C4-2B (cell line): ENCODE data around the gene TPM4.

ENCODE experiments used
- H3K27ac ChIP-seq: fragments of 450-650 bp; 2 replicates; pipeline ENCODE4 v1.5.1; 2017
- CTCF ChIP-seq: fragments of 450-650 bp; conservative IDR thresholded peaks from 2 replicates; pipeline ENCODE4 v1.5.1; 2017; ENCODE audit warnings: mild to moderate bottlenecking
- ZFX ChIP-seq: fragments of 450-650 bp; IDR thresholded peaks from 2 replicates; pipeline ENCODE4 v1.6.1; 2017

Gene TPM4

GRCh38 chr19:16095071-16095571 lies 18.8 kb downstream of the TPM4 start:
- TF ChIP-seq ZFX (no peak), CTCF (no peak)
- no peak overlapping the region for H3K27ac ChIP-seq

DNA sequence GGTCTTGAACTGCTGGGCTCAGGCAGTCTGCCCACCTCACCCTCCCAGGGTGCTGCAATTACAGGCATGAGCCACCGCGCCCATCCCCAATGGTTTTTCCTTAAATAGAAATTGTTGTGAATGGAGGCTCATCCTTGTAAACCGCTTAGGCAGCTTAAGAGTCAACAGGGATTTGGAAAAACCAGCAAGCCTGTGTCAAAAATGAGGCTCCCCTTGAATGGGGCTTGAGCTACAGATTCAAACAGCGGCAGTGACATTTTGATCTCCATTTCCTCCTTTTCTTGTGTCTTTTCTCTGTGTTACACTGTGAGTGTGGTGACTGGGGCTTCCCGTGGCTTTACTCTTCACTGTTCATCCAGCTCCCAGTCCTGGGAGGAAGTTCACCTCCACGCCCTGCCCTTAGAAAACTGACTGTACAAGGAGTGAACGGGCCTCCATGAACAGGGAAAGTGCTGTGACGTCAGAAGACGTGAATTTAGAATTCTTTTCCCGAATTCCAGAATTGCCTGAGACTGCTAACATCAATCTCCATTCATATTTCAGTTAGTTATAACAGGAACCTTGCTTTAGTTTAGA lies 20.1 kb downstream of the TPM4 start:
- H3K27ac ChIP-seq = no peak overlapping the region
- no peak for TF ChIP-seq ZFX
- TF ChIP-seq CTCF = no peak

DNA sequence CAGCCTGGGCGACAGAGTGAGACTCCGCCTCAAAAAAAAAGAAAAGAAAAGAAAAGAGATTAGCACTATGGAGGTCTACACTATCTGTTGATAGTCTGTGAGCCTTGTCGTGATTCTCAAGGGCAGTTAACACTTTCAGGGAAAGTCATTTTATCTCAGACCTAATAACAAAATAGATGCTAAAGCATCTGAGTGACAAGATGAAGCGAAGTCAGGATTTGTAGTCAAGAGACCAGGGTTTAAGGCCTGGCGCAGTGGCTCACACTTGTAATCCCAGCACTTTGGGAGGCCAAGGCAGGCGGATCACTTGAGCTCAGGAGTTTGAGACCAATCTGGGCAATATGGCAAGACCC lies 22.1 kb downstream of the TPM4 start:
- no peak for TF ChIP-seq ZFX
- TF ChIP-seq CTCF = no peak
- peak overlapping the region; percentile 61 for H3K27ac ChIP-seq

DNA sequence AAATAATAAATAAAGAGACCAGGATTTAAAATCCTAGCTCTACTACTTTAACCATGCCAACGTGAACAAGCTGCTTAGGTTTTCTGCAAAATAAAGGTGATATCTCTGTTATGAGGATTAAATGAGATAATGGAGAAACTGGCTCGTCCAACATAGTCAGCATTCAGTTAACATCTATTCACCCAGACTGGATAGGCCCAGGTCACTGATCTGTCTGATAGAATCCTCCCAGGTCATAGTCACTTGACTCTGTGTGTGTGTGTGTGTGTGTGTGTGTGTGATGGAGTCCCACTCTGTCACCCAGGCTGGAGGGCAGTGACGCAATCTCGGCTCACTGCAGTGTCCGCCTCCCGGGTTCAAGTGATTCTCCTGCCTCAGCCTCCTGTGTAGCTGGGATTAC lies 22.5 kb downstream of the TPM4 start:
- peak overlapping the region; percentile 16; the same call in 1 of the 2 replicates for H3K27ac ChIP-seq
- no peak for TF ChIP-seq ZFX
- TF ChIP-seq CTCF = no peak

DNA sequence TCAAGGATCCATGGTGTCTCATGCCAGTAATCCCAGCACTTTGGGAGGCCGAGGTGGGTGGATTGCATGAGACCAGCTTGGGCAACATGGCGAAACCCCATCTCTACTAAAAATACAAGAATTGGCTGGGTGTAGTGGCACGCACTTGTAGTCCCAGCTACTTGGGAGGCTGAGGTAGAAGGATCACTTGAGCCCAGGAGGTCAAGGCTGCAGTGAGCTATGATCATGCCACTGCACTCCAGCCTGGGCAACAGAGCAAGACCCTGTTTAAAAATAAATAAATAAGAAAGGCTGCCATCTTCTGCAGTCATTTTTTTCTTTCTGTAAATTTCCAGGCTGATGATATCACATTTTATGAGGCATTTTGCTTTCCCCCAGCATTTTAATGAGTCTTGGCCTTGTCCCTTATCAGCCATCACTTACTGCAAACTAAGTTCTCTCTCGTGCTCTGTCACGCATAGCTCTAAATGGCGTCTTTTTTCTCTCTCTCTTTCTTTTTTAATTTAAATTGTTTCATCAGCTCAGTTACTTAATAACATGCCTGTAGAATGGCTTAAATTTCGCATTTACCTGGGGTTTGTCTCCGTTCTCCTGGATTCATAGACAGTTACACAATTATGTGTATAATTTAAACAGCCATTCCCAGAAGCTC lies 23.1 kb downstream of the TPM4 start:
- H3K27ac ChIP-seq = peak overlapping the region; percentile 16; the same call in 1 of the 2 replicates

GRCh38 chr19:16100524-16100923 lies 24.2 kb downstream of the TPM4 start:
- TF ChIP-seq ZFX = no peak
- TF ChIP-seq CTCF = no peak

GRCh38 chr19:16104722-16105121 lies 28.4 kb downstream of the TPM4 start:
- TF ChIP-seq CTCF (no peak), ZFX (no peak)
- H3K27ac ChIP-seq = no peak overlapping the region

More at GRCh38 chr19:16100524-16100923, 24.2 kb downstream of the TPM4 start:
- no peak overlapping the region for H3K27ac ChIP-seq

DNA sequence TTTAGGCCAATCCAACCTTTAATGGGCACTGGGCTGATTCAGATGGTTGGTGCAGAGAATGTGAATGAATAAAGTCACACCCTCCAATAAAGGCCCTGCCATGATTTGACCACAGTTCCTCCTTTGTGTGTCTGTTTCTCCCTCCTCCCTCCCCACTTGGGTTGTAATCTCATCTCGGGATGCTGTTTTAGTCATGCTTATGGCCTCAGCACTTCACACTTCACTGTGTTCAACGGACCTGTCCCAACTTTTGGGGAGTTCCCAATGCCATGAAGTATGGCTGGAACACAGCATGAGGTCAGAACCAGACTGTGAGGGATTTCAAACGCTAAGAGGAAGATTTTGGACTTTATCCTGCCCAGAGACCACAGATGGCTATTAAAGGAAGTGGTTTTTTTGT lies 29.8 kb downstream of the TPM4 start:
- no peak overlapping the region for H3K27ac ChIP-seq
- no peak for TF ChIP-seq CTCF
- no peak for TF ChIP-seq ZFX
